GM21390 (cell line): Measurements from ENCODE around the gene SNN.

Experiments used
- ATAC-seq: cut with Tn5 transposase; IDR thresholded peaks from one replicate; pipeline ENCODE4 v1.9.1; 2021; ENCODE audit not compliant: unreplicated experiment

The SNN gene

DNA sequence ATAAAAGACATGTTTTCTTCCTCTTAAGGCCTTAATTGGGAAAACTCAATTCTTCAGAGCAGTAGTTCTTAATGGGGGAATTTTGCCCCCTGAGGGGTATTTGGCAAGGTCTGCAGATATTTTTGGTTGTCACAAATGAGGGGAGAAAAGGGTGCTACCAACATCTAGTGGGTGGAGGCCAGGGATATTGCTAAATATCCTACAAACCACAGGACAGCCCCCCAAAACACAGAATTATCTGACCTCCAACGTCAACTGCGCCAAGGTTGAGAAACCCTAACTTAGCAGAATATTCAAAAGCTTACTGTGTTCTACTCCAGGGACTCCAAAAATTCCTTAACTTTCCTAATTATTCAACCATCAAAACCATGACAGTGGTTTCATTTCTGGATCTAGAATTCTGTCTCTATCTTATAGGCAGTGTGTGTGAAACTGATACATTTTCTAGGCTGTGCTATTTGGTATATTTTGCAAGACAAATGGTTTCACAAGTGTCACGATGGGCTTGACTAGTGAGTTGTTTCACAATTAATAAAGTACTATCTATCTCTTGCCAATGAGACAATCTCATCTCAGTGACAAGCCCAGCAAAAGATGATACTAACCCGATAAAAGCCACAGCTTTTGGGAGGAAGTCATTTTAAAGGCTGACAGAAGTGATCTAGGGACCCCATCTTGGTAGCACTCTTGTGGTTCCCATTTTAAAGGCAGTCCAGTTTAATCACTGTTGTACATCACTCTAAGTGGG lies 59.7 kb downstream of the SNN start:
- peak; percentile 54 for ATAC-seq
